ENCODE measurements around the gene SLC9A8.

The SLC9A8 gene

GRCh38 chr20:49794336-49795134, 18.1 kb upstream of the SLC9A8 start:
- no peak for ATAC-seq
- no peak for TF ChIP-seq PPARA (CRISPR knock-in tag; IDR thresholded peaks at IDR 0.05; ENCODE audit: borderline replicate concordance)
- TF ChIP-seq CSRNP3 (CRISPR knock-in tag; IDR thresholded peaks at IDR 0.05): no peak
- TF ChIP-seq POU6F1 (CRISPR knock-in tag; IDR thresholded peaks at IDR 0.05; ENCODE audit: borderline replicate concordance, low read depth): no peak
- TF ChIP-seq CREB5 (CRISPR knock-in tag; IDR thresholded peaks at IDR 0.05; ENCODE audit: low read depth): no peak
- no peak for TF ChIP-seq ESRRG (CRISPR knock-in tag; IDR thresholded peaks at IDR 0.05)
- no peak for TF ChIP-seq RARB (CRISPR knock-in tag; IDR thresholded peaks at IDR 0.05)
- TF ChIP-seq GLIS3 (CRISPR knock-in tag; IDR thresholded peaks at IDR 0.05): no peak
- no peak for TF ChIP-seq TCF4 (CRISPR knock-in tag; IDR thresholded peaks at IDR 0.05; ENCODE audit: borderline replicate concordance)
- no peak for TF ChIP-seq ARNTL (CRISPR knock-in tag; IDR thresholded peaks at IDR 0.05; ENCODE audit: borderline replicate concordance, low read depth)
- TF ChIP-seq CSDC2 (CRISPR knock-in tag; IDR thresholded peaks at IDR 0.05): no peak
- no peak for TF ChIP-seq BACH2 (CRISPR knock-in tag; IDR thresholded peaks at IDR 0.05; ENCODE audit: borderline replicate concordance)
- TF ChIP-seq ZFP30 (CRISPR knock-in tag; IDR thresholded peaks at IDR 0.05): no peak

- ATAC-seq: no peak
- no peak for TF ChIP-seq ISL1 (CRISPR knock-in tag; IDR thresholded peaks at IDR 0.05)
- TF ChIP-seq ZNF8 (CRISPR knock-in tag; IDR thresholded peaks at IDR 0.05): no peak
- TF ChIP-seq ZNF70 (CRISPR knock-in tag; IDR thresholded peaks at IDR 0.05): no peak
- no peak for TF ChIP-seq RARB (CRISPR knock-in tag; IDR thresholded peaks at IDR 0.05)
- no peak for TF ChIP-seq TSHZ2 (CRISPR knock-in tag; IDR thresholded peaks at IDR 0.05)
- no peak for TF ChIP-seq GLIS3 (CRISPR knock-in tag; IDR thresholded peaks at IDR 0.05)
- TF ChIP-seq CSRNP3 (CRISPR knock-in tag; IDR thresholded peaks at IDR 0.05): no peak
- TF ChIP-seq ZNF565 (CRISPR knock-in tag; conservative IDR thresholded peaks at IDR 0.05; ENCODE audit: low read depth): no peak
- no peak for TF ChIP-seq ZFP3 (CRISPR knock-in tag; IDR thresholded peaks at IDR 0.05)
- no peak for TF ChIP-seq PATZ1 (CRISPR knock-in tag; IDR thresholded peaks at IDR 0.05; ENCODE audit: borderline replicate concordance)
Observed at GRCh38 chr20:49795135-49795424, 17.5 kb upstream of the SLC9A8 start.

All from SK-N-SH treated with all-trans-retinoic acid at 6 μM for 48 hours (cell line).